ENCODE measurements around the gene CDYL2. TPM values are rescaled to one million over a fixed set of nuclear protein-coding genes. Genes with fewer than 3 reads are reported as not detected.

CDYL2 gene
- polyA plus RNA-seq, 1 donor: 2.5 TPM

DNA sequence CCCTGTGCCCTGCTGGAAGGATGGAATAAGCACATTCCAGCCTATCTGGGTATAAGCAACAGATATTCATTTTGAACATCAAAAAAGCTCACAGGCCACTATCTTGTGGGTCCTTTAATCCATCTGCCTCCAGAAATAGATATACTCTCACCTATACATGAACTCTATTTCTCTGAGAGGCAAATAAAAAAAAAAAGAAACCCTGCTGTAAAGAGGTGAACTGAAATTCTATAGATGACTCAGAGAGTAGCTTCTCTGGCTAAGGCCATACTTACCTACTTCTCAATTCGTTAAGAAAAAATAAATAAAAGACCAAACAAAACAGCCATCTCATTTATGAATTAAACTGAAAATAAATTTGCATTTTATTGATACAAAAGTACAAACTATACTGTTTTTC is 177.3 kb downstream of the CDYL2 start:
- no peak for DNase-seq (ENCODE audit: low read depth)

DNA sequence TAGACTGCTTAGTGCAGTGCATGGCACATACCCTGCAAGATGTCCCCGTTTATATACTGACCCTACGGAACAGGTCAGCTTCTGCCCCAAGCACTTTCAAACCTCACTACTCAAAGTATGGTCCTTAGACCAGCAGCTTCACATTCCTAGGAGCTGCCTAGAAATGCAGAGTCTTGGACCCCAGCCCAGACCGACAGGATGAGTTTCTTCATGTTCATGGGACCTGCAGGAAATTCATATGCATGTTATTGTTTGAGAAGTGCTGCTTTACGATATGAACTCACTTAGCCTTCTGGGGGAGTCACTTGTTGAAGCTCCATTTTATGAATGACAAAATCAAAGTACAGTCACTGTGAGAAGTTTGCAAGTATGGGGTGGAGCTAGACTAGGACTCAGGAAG is 181.0 kb downstream of the CDYL2 start:
- DNase-seq (ENCODE audit: low read depth): no peak

DNA sequence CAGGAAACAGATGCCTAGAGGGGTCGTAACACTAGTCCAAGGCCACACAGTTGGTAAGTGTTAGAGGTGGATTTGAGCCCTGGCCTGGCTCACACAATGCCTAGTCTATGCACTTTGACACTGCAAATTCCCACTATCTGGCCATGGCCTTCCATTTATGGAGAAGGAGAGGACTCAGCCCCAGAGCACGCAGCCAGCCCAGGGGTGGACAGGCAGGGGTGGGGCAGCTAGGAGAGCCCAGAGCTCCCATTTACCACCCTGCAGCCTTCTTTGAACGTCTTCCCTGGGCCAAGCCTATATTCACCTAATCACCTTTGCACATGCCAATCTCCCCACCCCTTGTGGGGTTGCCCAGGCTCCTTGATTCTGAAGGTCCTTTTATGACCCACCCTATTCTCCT is 182.4 kb downstream of the CDYL2 start:
- no peak for DNase-seq (ENCODE audit: low read depth)

DNA sequence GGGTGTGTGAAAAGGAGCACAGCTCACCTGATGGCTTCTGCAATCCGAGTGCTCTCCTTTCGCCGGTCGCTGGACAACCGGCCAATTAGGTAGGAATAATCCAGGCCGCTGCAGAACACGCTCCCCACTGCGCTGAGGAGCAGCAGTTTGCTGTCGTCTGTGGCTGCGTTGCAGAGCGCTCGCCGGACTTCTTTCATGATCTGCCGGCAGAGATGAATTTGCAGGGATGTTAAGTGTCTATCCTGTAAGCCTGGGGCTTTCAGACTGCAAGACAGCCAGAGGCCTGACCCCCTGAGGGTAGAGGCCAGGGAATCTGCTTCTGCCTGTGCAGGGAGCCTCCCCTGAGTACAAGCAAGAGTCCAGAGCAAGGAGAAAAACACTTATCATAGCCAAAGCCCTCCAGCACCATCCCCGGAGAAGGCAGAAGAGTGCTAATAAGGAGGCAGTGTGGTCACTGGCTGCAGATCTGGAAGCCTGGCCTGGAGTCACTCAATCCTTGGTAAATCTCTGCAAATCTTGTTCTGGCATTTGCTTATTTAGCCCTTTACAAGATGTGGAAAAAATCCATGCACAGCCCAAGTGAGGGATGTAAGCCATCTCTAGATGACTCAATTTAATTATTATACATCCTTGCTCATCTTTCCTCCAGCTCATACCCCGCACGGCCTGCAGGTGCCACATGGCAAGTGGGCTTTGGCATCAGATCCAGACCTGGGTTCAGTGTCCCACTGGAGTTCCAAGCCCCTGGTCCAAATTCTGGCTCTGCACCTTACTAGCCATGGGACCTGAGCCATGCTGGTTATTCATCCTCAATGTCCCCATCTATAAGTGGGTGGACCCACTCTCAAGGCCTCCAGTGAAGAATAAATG is 183.4 kb downstream of the CDYL2 start:
- DNase-seq (ENCODE audit: low read depth): no peak

DNA sequence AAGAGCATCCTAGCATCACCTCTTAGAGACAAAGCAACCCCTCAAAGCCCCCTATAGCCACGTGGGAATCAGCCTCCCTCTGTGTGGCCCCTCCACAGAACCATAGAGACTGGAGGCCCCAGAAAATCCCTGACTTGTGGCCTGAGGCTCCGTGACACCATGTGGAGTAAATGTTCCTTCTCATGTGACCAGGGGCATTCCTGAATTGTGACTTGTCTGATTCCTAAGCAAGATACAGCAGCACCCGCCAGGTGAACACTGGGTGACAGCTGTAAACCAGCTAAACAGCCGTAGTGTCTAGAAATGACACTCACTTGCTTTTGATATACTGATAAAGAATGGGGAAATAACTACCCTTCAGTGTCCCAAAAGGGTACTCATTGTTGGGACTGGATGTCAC is 184.6 kb downstream of the CDYL2 start:
- no peak for DNase-seq (ENCODE audit: low read depth)

DNA sequence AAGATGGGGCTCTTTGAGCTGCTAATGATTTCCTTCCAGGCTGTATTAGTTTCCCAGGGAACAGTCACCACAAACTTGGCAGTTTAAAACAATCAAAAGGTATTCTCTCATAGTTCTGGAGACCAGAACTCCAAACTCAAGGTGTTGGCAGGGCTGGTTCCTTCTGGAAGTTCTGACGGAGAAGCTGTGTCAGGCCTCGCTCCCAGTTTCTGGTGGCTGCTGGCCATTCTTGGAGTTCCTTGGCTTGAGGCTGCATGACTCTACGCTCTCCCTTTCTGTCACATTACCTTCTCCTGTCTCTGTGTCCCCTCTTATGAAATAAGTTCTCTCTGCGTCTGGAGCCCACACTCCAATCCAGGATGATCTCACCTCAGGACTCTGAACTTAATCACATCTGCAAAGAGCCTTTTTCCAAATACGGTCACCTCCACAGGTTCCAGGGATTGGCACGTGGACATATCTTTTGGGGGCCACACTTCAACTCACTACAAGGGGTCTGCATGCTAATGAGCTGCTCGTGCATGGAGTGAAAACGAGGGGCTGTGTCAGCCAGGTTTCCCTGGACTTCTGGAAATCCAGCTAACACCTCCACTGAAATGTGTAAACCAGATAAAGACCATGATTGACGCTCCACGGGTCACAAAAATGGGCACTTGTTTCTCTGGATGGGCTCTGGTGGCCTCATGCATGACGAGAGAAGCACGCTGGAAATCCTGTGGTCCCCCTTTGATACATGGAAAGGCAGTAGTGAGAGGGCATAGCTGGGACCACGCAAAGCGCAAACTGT is 185.3 kb downstream of the CDYL2 start:
- DNase-seq (ENCODE audit: low read depth): no peak

DNA sequence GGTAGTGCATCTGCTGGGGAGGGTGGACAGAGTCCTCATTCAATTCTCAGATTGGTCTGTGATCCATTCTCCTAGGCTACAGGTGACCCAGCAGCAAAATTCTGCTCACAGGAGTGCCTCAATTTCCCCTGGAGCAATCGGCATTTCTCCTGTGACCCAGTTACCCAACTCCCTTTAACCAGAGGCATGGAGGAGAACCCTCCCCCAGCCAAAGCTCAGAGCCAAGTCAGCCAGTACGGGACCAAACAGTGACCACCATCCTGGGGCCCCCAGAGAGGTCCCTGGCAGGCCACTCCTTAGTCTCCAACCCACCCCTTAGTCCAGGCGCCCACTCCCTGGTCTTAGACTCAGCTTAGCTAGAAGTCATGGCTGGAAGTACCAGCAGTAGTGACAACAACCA is 188.0 kb downstream of the CDYL2 start:
- no peak for DNase-seq (ENCODE audit: low read depth)

DNA sequence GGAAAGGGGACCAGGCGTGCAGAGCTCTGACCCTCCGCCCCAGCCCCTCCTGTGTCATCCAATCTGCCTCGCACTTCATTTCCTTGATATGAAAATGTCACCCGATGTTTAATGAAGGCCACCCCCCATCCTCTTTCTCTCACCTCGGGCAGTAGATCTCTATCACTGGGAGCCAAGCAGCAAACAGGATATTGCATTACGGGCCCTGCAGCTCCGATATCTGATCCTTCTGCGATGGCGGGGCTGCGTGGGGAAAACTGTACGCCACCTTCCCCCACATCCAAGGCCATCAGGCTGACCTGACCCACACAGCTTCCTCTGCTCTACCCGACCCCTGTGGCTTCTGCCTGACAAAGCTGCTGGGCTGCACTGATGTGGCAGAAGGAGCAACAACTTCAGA is 188.7 kb downstream of the CDYL2 start:
- no peak for DNase-seq (ENCODE audit: low read depth)

DNA sequence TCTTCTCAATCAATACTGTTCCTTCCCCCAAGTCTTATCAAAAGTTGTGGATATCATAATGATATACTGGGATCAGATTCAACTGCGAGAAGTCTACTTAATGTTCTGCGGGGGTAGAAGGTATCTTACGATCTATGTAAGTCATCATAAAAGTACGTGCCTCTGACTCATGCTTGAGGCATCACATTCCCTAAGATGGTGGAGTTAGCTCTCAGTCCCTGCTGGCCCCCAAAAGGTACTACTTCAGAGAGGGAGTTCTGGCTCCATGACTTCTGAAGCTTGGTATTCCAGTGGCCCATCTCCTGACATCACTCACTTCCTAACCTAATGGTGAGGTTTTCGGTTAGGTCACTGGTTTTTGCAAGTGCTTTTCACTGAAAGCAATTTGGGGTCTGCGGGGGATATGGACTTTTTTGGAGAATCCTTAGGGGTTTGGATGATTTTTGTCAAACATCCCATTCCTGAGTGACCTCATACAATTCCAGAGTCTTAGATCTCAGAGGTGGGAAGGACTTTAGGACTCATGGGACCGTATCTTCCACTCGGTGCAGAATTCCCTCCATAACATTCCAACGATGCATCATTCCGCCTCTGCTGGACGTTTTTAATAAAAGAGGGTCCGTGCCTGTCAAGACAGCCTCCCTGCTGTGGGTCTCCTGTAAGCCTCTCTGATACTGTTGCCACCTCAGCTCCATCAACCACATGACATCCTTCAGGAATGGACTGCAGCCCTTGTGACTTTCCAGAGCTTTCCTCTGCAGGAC is 189.3 kb downstream of the CDYL2 start:
- DNase-seq (ENCODE audit: low read depth): no peak

DNA sequence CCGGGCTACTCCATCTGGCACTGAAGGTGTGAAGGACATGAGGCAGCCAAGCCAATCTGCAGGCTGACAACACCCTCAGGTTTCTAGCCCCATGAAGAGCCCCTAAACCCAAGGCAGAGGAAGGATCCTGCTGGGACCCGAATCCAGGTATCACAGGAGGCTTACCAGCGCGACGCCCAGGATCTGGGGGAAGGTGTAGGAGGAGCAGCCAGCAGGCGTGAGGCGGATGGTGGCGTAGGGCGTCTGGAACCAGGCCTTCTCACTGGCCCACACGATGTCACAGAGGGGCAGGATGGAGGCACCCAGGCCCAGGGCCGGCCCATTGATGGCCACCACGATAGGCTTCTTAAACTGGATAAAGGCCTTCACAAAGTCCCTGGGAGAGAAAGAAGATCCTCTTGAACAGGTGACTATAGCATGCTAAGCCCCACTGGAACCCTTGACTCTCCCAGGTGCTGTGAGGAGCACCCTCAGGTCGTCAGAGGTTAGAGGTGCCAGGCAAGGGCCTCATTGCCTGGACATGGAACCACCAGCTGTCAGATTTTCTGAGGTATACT is 191.9 kb downstream of the CDYL2 start:
- DNase-seq (ENCODE audit: low read depth): no peak

DNA sequence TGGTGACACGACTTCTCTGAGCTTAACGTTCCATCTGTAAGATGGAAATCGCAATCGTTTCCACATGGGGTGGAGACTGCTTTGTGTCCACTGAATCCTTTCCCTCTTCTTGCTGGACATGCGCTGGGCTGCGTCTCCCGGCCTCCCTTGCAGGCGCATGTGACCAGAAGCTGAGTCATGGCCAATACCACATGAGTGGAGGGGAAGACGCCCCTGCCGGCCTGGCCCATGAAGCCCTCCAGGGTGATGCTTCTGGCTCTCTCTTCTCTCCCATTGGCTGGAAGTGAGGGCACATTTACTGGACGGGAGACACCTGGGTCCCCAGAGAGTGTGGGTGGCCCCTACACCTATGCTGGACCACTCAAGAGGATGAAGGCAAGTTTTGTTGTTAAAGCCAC is 192.5 kb downstream of the CDYL2 start:
- DNase-seq (ENCODE audit: low read depth): no peak

DNA sequence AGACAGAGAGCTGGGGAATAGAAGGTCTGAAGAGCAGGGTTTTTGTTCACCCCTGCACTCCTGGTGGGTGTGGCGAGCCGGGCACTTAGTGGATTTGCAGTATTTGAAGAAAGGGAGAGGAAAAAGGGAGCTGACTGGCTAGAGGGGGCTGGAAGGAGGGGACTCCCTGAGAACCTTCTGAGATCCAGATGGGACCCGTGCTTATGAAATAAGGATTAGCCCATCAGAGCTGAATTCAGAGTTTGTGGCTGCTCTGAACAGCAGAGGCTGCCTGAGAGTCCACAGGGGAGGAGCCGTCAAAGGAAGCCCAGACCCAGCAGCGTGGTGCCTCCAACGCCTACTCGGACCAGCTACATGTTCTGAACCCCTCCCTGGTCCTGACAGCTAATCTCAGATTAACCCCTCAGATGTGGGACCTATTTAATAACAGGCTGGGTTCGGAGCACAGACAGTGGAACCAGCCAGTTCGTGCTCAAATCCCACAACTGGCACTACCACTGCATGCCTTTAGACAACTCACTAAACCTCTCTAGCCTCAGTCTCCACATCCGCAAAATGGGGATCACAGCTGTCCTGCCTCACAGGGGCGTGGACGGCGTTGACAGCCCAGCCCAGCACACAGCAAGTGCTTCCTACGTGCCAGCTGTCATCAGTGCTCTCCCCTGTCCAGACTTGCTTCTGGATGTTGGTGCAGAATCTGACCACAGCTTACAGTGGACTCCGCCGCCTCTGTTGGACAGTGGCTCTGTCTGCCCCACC is 193.0 kb downstream of the CDYL2 start:
- no peak for DNase-seq (ENCODE audit: low read depth)

DNA sequence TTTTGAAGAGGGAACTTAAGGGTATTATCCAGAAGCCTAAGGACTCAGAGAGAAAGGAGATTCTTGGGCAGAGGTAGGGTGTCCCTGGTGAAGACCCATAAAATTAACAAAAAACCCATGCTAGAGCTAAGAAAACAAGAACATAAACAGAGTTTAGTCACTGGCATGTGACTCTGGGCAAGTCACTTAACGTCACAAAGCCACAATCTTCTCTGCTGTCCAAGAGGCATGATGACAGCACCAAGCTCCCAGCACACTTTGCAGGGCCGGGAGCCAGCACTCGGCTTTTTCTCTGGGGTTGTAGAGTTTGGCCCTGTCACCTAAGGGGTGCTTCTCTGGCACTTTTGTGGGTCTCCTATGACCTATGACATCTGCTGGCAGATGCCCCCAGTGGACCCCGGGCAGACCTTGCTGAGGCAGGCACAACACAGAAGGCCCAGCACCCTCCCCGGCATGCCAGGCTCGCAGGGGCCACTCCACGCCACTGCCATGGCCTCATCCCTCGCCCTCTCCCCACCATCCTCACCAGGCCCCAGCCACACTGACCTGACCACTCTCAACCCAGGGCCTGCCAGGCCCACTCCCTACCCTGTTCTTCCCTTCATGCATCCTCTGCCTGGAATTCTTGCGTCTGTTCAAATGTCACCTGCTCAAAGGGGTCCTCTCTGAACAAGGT is 193.8 kb downstream of the CDYL2 start:
- no peak for DNase-seq (ENCODE audit: low read depth)

DNA sequence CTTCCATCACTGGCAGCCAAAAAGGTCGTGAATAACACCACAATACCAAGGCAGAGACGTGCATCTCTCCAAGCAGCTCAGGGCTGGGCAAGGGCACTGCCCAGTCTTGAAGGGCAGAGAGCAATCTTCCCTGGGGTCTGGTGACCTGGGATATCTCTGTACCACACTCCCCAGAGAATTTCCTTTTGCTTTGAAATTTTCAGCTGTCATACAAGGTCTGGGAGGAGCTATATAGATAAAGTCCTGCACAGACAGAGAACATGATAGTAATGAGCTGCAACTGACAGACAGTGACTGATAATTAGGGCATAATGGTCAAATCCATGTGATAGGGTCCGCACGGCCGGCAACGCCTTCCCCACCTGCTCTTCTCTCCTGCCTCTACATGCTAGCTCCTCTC is 195.5 kb downstream of the CDYL2 start:
- no peak for DNase-seq (ENCODE audit: low read depth)

DNA sequence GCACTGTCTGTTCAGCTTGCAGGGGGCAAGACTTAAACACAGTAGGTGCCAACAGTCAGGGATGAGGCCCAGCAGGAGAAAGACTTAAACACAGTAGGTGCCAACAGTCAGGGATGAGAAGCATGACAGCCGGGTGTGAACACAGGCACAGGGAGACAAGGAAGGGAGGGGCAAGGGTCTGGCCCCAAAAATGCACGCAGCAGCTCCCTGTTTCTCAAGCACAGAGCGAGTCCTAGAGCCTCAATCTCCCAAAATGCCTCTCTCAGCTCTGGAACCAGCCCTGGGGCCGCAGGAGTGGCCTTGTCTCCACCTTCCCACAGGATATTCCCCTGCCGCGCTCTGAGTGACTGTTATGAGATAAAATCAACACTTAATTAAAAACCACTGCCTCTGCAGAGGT is 197.2 kb downstream of the CDYL2 start:
- no peak for DNase-seq (ENCODE audit: low read depth)

DNA sequence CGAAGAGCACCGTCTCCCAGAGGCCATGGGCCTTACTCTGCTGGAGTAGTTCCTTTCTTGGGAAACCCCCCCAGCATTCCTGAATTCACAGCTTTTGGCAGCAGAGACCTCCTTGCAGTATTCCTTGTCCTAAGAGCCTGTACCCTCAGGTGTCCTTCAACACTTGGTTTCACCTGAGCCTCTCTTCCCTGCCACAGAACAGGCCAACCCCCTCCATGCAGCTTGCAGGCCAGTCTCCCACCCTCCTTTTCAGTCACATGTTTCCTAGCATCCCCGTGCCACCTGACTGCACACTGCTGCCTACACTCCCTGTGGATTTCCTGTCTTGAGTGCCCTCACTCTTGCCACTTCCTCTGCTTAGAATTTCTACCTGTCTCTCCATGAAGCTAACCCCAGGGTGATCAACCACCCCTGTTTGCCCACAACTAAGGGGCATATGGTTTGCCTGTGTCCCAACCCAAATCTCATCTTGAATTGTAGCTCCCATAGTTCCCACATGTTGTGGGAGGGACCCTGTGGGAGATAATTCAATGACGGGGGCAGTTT is 198.1 kb downstream of the CDYL2 start:
- no peak for DNase-seq (ENCODE audit: low read depth)

DNA sequence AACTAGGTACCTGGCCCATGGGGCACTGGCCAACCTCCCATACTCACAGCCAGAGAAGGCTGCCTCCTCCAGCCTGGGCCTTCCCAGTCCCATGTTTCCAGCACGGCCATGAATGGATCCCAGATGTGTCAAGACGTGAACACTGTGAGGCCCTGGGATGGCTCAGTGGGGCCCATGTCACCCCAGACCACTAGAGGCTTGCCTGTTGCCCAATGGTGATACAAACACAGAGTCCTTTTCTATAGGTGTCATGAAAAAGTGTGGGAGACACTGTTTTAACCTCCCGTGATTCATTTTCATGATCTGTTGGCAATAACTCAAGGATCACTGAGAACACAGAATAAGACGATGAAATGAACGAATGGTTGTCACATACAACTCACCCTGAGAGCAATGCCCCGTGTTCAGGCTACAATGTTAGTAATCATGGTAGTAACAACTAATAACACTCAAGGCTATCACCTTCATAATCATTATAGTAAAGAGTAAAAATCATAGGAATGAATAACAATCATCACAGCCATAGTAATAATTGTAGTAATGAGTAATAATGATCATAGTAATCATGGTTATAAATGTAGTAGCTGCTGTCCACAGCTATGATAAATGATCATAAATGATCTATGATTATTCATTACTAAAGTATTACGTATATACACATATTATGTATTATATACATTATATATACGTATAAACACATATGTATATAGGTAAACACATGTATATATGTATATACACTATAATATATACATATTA is 199.6 kb downstream of the CDYL2 start:
- no peak for DNase-seq (ENCODE audit: low read depth)

DNA sequence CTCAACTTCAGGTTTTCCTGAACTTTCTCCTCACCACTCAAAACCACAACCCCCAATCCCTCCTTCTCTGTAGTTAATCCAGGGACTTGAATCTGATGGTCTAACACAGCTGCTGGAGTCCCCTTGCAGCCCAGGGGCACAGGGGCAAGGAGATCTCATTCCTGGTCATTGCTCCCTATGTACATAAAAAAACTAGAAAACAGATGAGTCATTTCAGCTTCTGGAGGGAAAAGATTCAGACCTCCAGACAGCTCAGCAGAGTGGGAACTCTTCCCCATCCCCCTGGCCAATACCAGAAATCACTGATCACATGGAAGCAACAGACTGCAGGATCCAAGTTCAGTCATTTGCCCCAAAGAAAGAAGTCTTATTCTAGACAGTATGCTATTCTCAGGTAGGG is 201.5 kb downstream of the CDYL2 start:
- DNase-seq (ENCODE audit: low read depth): no peak

DNA sequence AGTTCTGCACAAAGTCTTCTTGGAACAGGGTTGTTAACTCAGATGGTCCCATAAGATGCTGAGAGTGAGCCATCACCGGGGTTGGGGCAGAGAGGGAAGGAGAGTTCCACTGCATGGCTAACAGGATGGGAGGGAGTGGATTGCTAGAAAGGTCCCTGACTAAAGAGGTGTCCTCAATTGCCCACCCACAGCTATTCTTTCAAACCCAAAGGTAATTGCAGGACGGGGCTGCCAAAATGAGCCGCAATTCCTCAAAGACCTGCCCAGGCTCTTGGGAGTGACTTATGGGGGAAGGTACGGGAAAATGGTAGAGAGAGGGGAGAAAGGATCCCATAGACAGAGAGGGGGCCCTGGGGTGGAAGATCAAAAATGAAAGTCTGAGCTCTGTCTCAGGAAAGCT is 203.2 kb downstream of the CDYL2 start:
- no peak for DNase-seq (ENCODE audit: low read depth)

DNA sequence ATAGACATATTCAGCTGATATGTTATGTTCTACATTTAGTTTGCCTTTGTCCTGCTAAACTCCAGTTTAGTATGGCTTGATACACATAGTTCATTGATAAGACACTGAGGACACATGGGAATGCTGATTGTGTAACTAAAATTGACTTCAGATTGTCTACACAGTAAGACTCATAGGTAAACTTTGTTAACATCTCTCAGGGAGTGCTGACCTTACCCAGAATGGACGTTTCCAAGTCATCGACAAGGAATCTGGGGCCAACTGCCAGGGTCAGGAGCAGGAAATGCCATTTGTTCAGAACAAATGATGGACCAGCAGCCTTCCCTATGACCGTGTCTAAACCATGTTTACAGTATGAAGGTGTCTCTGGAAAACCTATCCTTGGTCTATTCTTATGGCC is 204.9 kb downstream of the CDYL2 start:
- DNase-seq (ENCODE audit: low read depth): no peak

All from forelimb muscle (tissue), 1 donor.